PFSK-1 (cell line): ENCODE measurements around the gene MTG1.

ENCODE experiments used
- FOXP2 ChIP-seq: optimal IDR thresholded peaks from 2 replicates; pipeline ENCODE3; 2011; ENCODE audit warnings: borderline replicate concordance, control low read depth, inconsistent platforms; ENCODE audit not compliant: insufficient read depth; ENCODE audit errors: extremely low read length, extremely low read depth
- POLR2AphosphoS5 ChIP-seq: IDR thresholded peaks from 2 replicates; pipeline ENCODE4 v1.6.1; 2012; ENCODE audit warnings: low read depth, mild to moderate bottlenecking, control low read depth, low read length, moderate library complexity
- REST ChIP-seq, 2 experiments: IDR thresholded peaks; 2 replicates each; pipeline versions ENCODE4 v1.6.1 to v1.8.0; 2011 to 2012; ENCODE audit warnings: low read depth in 2 of 2, low read length in 2 of 2, control low read depth in 1 of 2, inconsistent platforms in 1 of 2, mild to moderate bottlenecking in 1 of 2, moderate library complexity in 1 of 2; ENCODE audit not compliant: insufficient read depth in 1 of 2
- SIN3A ChIP-seq: IDR thresholded peaks from 2 replicates; pipeline ENCODE4 v1.6.1; 2012; ENCODE audit warnings: mild to moderate bottlenecking, low read length, moderate library complexity, borderline replicate concordance; ENCODE audit not compliant: insufficient read depth
- TAF1 ChIP-seq: IDR thresholded peaks from 2 replicates; pipeline ENCODE4 v1.6.1; 2012; ENCODE audit warnings: low read length, control low read depth, borderline replicate concordance; ENCODE audit not compliant: insufficient read depth

GRCh38 chr10:133394064-133394663, at the start of gene MTG1:
- TF ChIP-seq POLR2AphosphoS5 (peak; percentile 92), REST (IDR thresholded peaks at IDR 0.05; ENCODE audit: insufficient read depth in 1 of 2, low read depth in 2 of 2, low read length in 2 of 2) (no peak), TAF1 (peak; percentile 75), SIN3A (no peak), FOXP2 (peak; percentile 52)
